HepG2 (cell line): ENCODE measurements around the gene TMEM87A. TPM values are rescaled to one million over a fixed set of nuclear protein-coding genes. Genes with fewer than 3 reads are reported as not detected.

ENCODE experiments used
- ATAC-seq: fragments of 200-7000 bp; cut with Tn5 transposase; 3 replicates; pipeline ENCODE4 v1.9.1; 2020; ENCODE audit warnings: mild to moderate bottlenecking, moderate library complexity
- BruUV-seq: library from RNA; stranded (reverse); fragments of 400-500 nt; replicated peaks from 2 replicates; lab custom pipeline; 2021; lab: Mats Ljungman, UMichigan
- CTCF ChIA-PET: fragments of 300-600 bp; formaldehyde crosslinking; extraction: SDS; loops from one replicate; lab custom pipeline; 2021; ENCODE audit warnings: low total read pairs, inconsistent platforms, low intra/inter-chr PET ratio; lab: Yijun Ruan, JAX
- POLR2A ChIA-PET: fragments of 350-600 bp; sonication (Branson Sonifier 250); formaldehyde crosslinking; loops from one replicate; lab custom pipeline; 2020; ENCODE audit warnings: antibody characterized with exemption, inconsistent platforms; lab: Yijun Ruan, JAX
- DNase-seq: peaks from one replicate; pipeline ENCODE4 v3.0.0-alpha.2; 2015; ENCODE audit warnings: low spot score
- FAIRE-seq: peaks from 3 replicates; lab custom pipeline; 2011; peaks lifted over from hg19 to GRCh38; lab: Jason Lieb, UNC
- H2AFZ ChIP-seq: one replicate; pipeline ENCODE4 v1.6.1; 2011; ENCODE audit warnings: low read length, inconsistent platforms
- H3K27ac ChIP-seq: fragments of 300-600 bp; 3 replicates; pipeline ENCODE4 v1.8.0; 2011; ENCODE audit warnings: mixed run types, mild to moderate bottlenecking, mixed read lengths, low read length, inconsistent platforms; ENCODE audit not compliant: insufficient read depth; ENCODE audit errors: extremely low read length
- H3K27me3 ChIP-seq, 2 experiments: fragments of 200-600 bp in 1 of 2; 2 replicates in 1 of 2; 3 replicates in 1 of 2; pipeline versions ENCODE4 v1.6.0 to v1.8.0; 2011; ENCODE audit warnings: low read length in 2 of 2, mild to moderate bottlenecking in 2 of 2, moderate library complexity in 2 of 2, inconsistent platforms in 1 of 2; ENCODE audit not compliant: insufficient read depth in 2 of 2, control insufficient read depth in 1 of 2
- H3K36me3 ChIP-seq, 2 experiments: fragments of 200-600 bp in 1 of 2; replicated peaks in 1 of 2; 2 replicates in 1 of 2; 3 replicates in 1 of 2; pipeline versions ENCODE4 v1.5.1 to v1.8.0; 2011; ENCODE audit warnings: low read length in 2 of 2, inconsistent platforms in 1 of 2; ENCODE audit not compliant: insufficient read depth in 2 of 2, control insufficient read depth in 1 of 2
- H3K4me1 ChIP-seq: 2 replicates; pipeline ENCODE4 v1.5.1; 2012; ENCODE audit warnings: low read length, inconsistent platforms; ENCODE audit not compliant: insufficient read depth
- H3K4me2 ChIP-seq: 2 replicates; pipeline ENCODE4 v1.6.0; 2011; ENCODE audit warnings: low read depth, low read length, inconsistent platforms
- H3K4me3 ChIP-seq, 3 experiments: fragments of 200-600 bp in 1 of 3; sonication (generic), shearing (Covaris generic) in 1 of 3; replicated peaks in 1 of 3; 2 replicates each; pipeline ENCODE4 v1.5.1; 2011 to 2016; ENCODE audit warnings: low read length in 3 of 3, inconsistent platforms in 2 of 3, low read depth in 2 of 3, mild to moderate bottlenecking in 2 of 3, control low read depth in 1 of 3, mixed read lengths in 1 of 3; ENCODE audit not compliant: insufficient read depth in 1 of 3
- H3K79me2 ChIP-seq: one replicate; pipeline ENCODE4 v1.6.1; 2011; ENCODE audit warnings: low read length, inconsistent platforms; ENCODE audit not compliant: insufficient read depth
- H3K9ac ChIP-seq: 2 replicates; pipeline ENCODE4 v1.6.0; 2011; ENCODE audit warnings: mild to moderate bottlenecking, low read depth, low read length, inconsistent platforms; ENCODE audit not compliant: insufficient read depth
- H3K9me3 ChIP-seq: 2 replicates; pipeline ENCODE4 v1.5.1; 2012; ENCODE audit warnings: mild to moderate bottlenecking, low read length
- H4K20me1 ChIP-seq: 2 replicates; pipeline ENCODE4 v1.6.0; 2011; ENCODE audit warnings: inconsistent platforms, mild to moderate bottlenecking, low read length, moderate library complexity; ENCODE audit not compliant: insufficient read depth
- ZBTB14 ChIP-seq: sonication (generic); formaldehyde crosslinking; IDR thresholded peaks from 2 replicates; pipeline ENCODE4 v1.4.0; 2020; ENCODE audit warnings: missing genetic modification reagents
- ZBTB40 ChIP-seq, 2 experiments: fragments of 450-650 bp in 1 of 2; sonication (generic) in 1 of 2; formaldehyde crosslinking in 1 of 2; IDR thresholded peaks; 2 replicates each; pipeline versions ENCODE4 v1.6.1 to v1.8.0; 2016 to 2022; ENCODE audit warnings: antibody characterized with exemption in 1 of 2, mild to moderate bottlenecking in 1 of 2, missing genetic modification reagents in 1 of 2
- whole genome bisulfite sequencing: methylation state at CpG from one replicate; pipeline ENCODE4 v1.1.6; 2017; ENCODE audit warnings: low lambda C conversion rate; 5-methylcytosine and 5-hydroxymethylcytosine counted together
- in situ Hi-C: cut with HindIII; loops from 2 replicates; pipeline ENCODE4 v1.10.0; 2017; ENCODE audit warnings: low pct_unique_long_range_greater_than_20kb; ENCODE audit not compliant: extremely low pct_ligation_motif_present
- intact Hi-C: fragments of 100-400 bp; cut with micrococcal nuclease; formaldehyde crosslinking; loops from one replicate; pipeline ENCODE4 v1.10.0; 2022; ENCODE audit not compliant: unreplicated experiment
- polyA plus RNA-seq, 8 experiments: library from polyadenylated mRNA; depleted of rRNA in 3 of 8; stranded (reverse) in 7 of 8; unstranded in 1 of 8; fragments of >200 nt; fragmentation: Illumina TruSeq in 4 of 8; extraction: Trizol in 4 of 8; gene quantifications; 2 replicates each; pipeline versions ENCODE4 v1.2.1 to v1.2.3, GENCODE V29; 2011 to 2016; ENCODE audit warnings: low read depth in 4 of 8, missing spikeins in 1 of 8, mixed read lengths in 1 of 8; ENCODE audit not compliant: insufficient read depth in 1 of 8
- total RNA-seq, 5 experiments: library from RNA; depleted of rRNA; stranded (reverse); fragments of >200 nt; fragmentation: Illumina TruSeq; extraction: Trizol; gene quantifications; 2 replicates each; pipeline ENCODE4 v1.2.3, GENCODE V29; 2016; ENCODE audit warnings: low read depth in 1 of 5

TMEM87A gene
- total and polyA plus RNA-seq, 2 of the 13 experiments (the other 11 are each of a cell fraction or from before 2014, with no cell fraction given): 20.2 to 42.8 TPM

GRCh38 chr15:42240823-42241222 is 32.4 kb downstream of the TMEM87A start:
- intact Hi-C loops: no loop called here

More at GRCh38 chr15:42240823-42241222, 32.4 kb downstream of the TMEM87A start:
- no peak overlapping the region for H3K4me2 ChIP-seq
- FAIRE-seq (no peak), DNase-seq (no peak), ATAC-seq (no peak)
- no peak overlapping the region for H3K4me3 ChIP-seq
- peak; percentile 43; the same call in 1 of the 2 replicates for TF ChIP-seq ZBTB40 (IDR thresholded peaks at IDR 0.05)
- peak; percentile 58; the same call in 1 of the 2 replicates for TF ChIP-seq ZBTB40 (CRISPR knock-in tag; IDR thresholded peaks at IDR 0.05)
- no peak for TF ChIP-seq ZBTB14 (CRISPR knock-in tag)
- H3K79me2 ChIP-seq: no peaks in the 10 kb centered on the region
- H3K4me1 ChIP-seq: no peaks in the 10 kb centered on the region
- ChIA-PET CTCF (no interaction called here), POLR2A (interaction anchor here (1.9 kb wide), 1 partner anchor 33 kb away, joined by 5 read pairs; the partner anchor contains the start of genes GANC and TMEM87A)
- no peak overlapping the region for H2AFZ ChIP-seq
- 100% methylated on average over 1 of the region's 1 CpG for WGBS
- H3K36me3 ChIP-seq: peaks cover 9 to 52% of the 10 kb centered on the region in 2 experiments; a peak in 4 of 5 replicates
- H3K27ac ChIP-seq: no peak overlapping the region
- BruUV-seq: no TSS peak
- no peaks in the 10 kb centered on the region for H3K27me3 ChIP-seq
- no peaks in the 10 kb centered on the region for H4K20me1 ChIP-seq
- in situ Hi-C loops: no loop called here
- H3K9me3 ChIP-seq: no peaks in the 10 kb centered on the region
- no peak overlapping the region for H3K9ac ChIP-seq
